Adipocyte (in vitro differentiated cells): ENCODE measurements around the gene DACH1.

ENCODE experiments used
- DNase-seq: peaks from one replicate; pipeline ENCODE4 v3.0.0-alpha.2; 2015; ENCODE audit warnings: low read depth
- H3K27me3 ChIP-seq: replicated peaks from 2 replicates; pipeline ENCODE4 v1.7.0; 2013; ENCODE audit warnings: mild to moderate bottlenecking, low read length, moderate library complexity; ENCODE audit not compliant: control insufficient read depth, insufficient read depth
- H3K36me3 ChIP-seq: 2 replicates; pipeline ENCODE4 v1.7.0; 2013; ENCODE audit warnings: low read length, mild to moderate bottlenecking, moderate library complexity; ENCODE audit not compliant: control insufficient read depth, insufficient read depth, severe bottlenecking
- H3K4me1 ChIP-seq: 2 replicates; pipeline ENCODE4 v1.7.0; 2013; ENCODE audit warnings: mild to moderate bottlenecking, low read length, moderate library complexity; ENCODE audit not compliant: control insufficient read depth, insufficient read depth
- H3K4me3 ChIP-seq: 2 replicates; pipeline ENCODE4 v1.7.0; 2013; ENCODE audit warnings: mild to moderate bottlenecking, low read length, moderate library complexity
- H3K9ac ChIP-seq: 2 replicates; pipeline ENCODE4 v1.7.0; 2013; ENCODE audit warnings: mild to moderate bottlenecking, low read length, moderate library complexity
- H3K9me3 ChIP-seq: 2 replicates; pipeline ENCODE4 v1.7.0; 2013; ENCODE audit warnings: mild to moderate bottlenecking, low read length, moderate library complexity; ENCODE audit not compliant: control insufficient read depth

DACH1 gene

DNA sequence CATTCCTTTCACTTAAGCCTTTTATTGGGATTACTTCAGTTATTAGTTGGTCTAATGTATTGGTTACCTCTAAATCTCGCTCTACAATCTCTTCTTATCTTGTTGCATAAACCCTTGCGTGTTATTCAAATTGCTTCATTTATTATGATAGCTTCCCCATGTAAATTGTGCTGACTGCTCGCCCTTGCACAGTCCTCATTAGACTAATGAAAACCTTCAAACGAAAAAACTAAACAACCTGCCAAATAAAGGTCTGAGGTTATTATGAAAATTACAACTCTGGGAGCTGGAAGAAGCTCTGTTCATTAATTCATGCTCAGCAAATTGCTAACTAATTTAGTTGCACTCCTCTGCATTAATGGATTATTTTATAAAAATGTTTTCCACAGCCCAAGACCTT, 320.1 kb downstream of the DACH1 start:
- Histone ChIP-seq H3K27me3 (no peaks in the 10 kb centered on the region), H3K9me3 (no peaks in the 10 kb centered on the region)

DNA sequence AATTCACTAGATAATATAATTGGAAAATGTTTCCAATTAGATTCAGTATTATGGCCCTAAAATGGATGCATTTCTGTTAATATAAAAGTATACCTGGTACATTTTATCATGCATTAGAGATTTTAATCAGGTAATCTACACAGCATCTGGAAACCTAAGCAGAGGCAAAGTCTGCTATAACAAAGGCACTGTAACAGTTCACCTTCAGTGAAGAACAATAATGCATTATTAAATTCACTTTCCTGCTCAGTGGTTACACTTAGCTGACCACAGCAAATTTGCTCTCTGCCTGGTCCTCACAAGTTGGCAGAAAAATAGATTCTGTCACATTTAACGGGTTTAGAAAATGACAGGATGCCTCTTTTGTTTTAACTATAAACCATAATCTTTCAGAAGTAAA, 326.9 kb downstream of the DACH1 start:
- no peak for DNase-seq
- Histone ChIP-seq H3K27me3 (no peaks in the 10 kb centered on the region), H3K4me3 (no peak overlapping the region), H3K36me3 (no peaks in the 10 kb centered on the region), H3K9ac (no peak overlapping the region), H3K9me3 (no peaks in the 10 kb centered on the region), H3K4me1 (no peaks in the 10 kb centered on the region)

More for the DNA sequence above, 320.1 kb downstream of the DACH1 start:
- Histone ChIP-seq H3K9ac (no peak overlapping the region), H3K4me3 (no peak overlapping the region), H3K36me3 (no peaks in the 10 kb centered on the region), H3K4me1 (no peaks in the 10 kb centered on the region)
- DNase-seq, result no peak

DNA sequence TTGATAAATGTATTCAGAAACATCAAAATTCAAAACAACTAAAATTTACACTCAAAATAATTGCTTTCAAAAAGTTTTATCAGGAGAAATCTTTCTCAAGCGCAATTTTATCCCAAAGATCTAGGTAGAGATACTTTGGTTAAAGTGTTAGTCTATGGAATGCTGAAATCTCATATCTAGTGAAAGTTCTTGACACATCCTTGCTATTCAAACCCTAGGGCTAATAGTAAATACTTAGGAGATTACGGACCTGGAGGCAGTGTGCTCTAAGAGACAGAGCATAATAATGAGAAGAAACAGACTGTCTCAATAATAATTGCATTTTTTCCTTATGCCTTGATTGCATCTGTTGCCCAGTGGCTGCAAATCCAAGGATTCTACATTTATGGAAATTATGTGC, 330.8 kb downstream of the DACH1 start:
- Histone ChIP-seq H3K36me3 (no peaks in the 10 kb centered on the region), H3K4me3 (no peak overlapping the region), H3K9me3 (no peaks in the 10 kb centered on the region), H3K27me3 (no peaks in the 10 kb centered on the region), H3K9ac (no peak overlapping the region), H3K4me1 (no peaks in the 10 kb centered on the region)
- DNase-seq, result no peak

DNA sequence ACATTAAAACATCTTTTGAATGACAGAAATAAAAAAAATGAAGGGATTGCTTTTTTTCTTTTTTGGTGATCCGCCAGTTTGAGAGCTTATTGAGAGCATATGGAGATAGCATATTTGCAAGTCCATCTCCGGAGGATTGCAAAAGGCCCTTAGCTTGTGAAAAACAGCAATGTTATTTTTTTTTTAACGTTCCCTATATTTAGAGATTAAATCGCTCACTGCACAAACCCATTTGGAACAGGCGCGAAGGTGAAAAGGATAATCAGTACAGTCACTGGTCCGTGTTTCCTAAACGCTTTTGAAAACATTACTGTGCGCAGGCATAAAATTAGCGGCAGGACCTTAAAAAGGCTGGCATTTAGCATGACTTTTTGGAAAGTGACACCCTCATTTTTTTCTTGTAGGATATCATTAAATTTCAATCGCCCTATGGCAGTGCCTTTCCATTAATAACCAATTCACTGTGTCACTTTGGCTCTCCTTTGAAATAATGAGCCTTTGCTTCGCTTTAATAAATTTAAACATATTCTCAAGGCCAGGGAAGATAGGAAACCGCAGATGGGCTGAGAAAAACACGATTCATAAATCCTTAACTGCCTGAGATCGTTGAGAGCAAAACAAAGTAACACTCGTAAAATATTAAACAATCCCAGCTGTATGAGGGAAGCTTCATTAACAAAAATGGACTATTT, 342.2 kb downstream of the DACH1 start:
- Histone ChIP-seq H3K27me3 (no peaks in the 10 kb centered on the region), H3K36me3 (no peaks in the 10 kb centered on the region), H3K9ac (no peak overlapping the region), H3K4me3 (peak overlapping the region; percentile 33), H3K9me3 (no peaks in the 10 kb centered on the region), H3K4me1 (no peaks in the 10 kb centered on the region)
- no peak for DNase-seq

DNA sequence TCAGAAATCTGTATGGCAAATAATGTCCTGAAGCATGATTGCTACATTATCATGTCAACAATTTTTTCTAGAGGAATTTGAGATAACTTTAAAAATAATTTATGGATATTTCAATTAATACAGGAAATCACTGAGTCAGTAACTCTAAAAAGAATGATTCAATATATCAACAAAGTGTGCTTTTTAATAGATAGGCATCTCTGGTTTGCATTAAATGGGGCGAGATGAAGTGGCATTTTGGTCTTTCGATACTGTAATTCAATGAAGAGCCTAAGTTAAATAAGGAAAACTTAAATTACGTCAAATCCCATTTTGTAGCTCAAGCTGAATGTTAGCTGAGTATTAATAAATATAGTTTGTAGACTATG, 342.8 kb downstream of the DACH1 start:
- Histone ChIP-seq H3K4me1 (no peaks in the 10 kb centered on the region), H3K9ac (no peak overlapping the region), H3K4me3 (no peak overlapping the region), H3K36me3 (no peaks in the 10 kb centered on the region), H3K9me3 (no peaks in the 10 kb centered on the region), H3K27me3 (no peaks in the 10 kb centered on the region)
- no peak for DNase-seq

DNA sequence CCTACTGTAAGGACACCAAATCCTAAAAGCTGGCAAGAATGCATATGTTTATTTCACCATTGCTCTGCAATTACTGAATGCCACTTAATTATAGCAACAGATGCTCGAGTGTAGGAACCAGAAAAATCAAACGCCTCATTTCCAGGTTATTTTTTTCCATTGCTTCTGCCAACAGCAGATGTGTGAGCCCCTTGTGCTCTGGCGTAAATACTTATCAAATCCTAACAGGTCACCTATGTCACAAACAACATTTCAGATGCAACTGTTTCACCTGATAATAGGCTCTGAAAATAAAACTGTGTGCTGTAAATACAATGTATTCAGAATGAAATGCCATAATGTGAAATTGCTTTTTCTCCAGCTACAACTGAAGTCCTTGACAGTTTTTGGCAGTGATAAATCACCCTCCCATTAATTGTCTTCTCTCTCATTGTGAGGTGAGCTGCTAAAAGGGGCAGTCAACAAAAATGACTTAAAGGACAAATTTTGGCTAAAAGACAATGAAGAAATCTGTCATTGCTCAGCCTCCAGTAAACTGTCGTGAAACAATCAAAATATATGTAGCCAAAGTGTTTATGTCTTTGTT, 344.0 kb downstream of the DACH1 start:
- Histone ChIP-seq H3K36me3 (no peaks in the 10 kb centered on the region), H3K27me3 (no peaks in the 10 kb centered on the region), H3K4me3 (no peak overlapping the region), H3K4me1 (no peaks in the 10 kb centered on the region), H3K9me3 (no peaks in the 10 kb centered on the region), H3K9ac (no peak overlapping the region)
- DNase-seq, result no peak

DNA sequence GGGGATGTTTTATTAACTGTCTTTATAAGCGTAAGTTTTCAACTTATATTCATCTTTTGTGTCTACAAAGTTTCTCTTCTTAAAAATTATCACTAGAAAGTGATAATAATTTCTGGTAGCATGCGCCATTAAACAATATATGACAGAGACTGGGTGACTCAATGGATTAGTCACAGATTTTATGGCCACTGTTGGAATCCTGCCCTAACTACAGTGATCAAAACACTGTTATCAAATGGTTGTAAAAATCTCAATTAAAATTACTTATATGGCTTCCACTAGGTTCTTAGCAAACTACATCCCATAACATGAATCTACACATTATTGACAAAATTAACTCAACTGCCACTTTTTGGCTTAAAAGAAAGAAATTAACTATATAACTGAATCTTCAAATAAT, 350.0 kb downstream of the DACH1 start:
- no peak overlapping the region for H3K4me3 ChIP-seq
- H3K27me3 ChIP-seq, result no peaks in the 10 kb centered on the region
- no peaks in the 10 kb centered on the region for H3K4me1 ChIP-seq
- no peak overlapping the region for H3K9ac ChIP-seq
- H3K9me3 ChIP-seq, result no peaks in the 10 kb centered on the region
- no peaks in the 10 kb centered on the region for H3K36me3 ChIP-seq
- DNase-seq, result no peak

DNA sequence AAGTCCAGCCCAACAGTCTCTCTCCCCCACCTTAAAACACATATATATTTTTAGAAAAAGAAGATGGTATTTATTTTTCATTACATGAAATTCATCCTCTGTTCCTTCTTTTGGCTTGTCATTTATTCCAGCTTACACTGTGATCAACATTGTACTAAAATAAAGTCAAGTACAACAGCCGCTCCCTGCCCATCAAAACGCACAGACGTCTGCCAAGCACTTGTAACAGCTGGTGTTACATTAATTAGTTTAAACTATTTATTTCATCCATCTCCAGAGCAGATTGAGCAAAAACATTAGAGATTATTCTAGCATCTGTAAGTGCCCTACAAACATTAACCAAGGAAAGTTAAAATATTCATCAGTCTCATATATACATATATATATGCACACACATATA, 350.5 kb downstream of the DACH1 start:
- Histone ChIP-seq H3K36me3 (no peaks in the 10 kb centered on the region), H3K4me1 (no peaks in the 10 kb centered on the region), H3K4me3 (no peak overlapping the region), H3K9me3 (no peaks in the 10 kb centered on the region), H3K9ac (no peak overlapping the region), H3K27me3 (no peaks in the 10 kb centered on the region)
- DNase-seq, result no peak

DNA sequence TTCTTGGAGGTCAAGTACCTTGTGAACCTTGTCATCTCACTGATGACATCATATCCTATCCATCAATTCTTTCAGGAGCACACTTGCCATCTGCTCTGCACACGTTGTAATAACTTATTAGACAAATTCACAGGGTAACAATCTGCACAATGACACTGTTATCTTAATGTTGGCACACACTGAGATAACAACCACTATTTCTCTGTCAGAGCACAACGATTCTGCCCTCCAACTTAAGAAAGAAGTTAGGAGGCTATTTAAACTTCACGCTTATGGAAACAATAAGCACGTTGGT, 351.3 kb downstream of the DACH1 start:
- Histone ChIP-seq H3K36me3 (no peaks in the 10 kb centered on the region), H3K4me3 (no peak overlapping the region), H3K9ac (no peak overlapping the region), H3K4me1 (no peaks in the 10 kb centered on the region), H3K27me3 (no peaks in the 10 kb centered on the region), H3K9me3 (no peaks in the 10 kb centered on the region)
- DNase-seq, result no peak

DNA sequence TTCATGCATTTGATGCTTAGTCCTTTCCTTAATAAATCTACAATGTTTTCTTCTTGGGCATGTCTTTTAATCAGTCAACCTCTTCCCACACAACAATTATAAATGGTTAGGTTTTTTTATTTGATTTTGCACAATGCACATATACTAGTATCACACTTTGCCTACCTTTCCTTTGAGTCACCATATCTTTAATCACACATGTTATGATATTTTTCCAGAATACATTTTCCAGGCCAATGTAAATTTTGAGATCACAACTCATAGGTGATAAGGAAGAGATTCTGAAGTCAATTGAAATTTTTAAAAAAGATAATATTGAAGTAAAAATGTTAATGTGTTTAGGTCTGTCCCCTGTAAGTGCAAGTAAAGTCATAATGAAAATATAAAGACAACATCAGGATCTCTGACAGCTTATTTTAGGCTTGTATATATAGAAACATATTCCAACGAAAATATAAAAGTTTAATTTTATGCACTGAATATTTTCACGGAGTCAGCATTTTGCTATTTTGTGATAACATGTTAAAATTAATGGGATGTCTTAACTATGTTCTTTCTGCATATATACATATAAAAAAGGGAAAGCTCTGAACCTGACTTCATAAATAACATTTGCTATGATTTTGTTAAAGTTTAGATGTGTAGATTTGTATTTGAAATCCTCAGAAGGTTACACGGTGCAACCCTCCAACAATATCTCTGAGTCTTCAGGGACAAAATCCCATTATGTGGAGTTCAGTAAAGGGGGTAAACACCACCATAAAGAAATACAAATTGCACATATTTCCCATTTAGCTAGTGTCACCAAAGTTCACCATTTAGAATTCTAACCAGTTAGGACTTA, 351.9 kb downstream of the DACH1 start:
- Histone ChIP-seq H3K9ac (no peak overlapping the region), H3K27me3 (no peaks in the 10 kb centered on the region), H3K4me1 (no peaks in the 10 kb centered on the region), H3K4me3 (no peak overlapping the region), H3K36me3 (no peaks in the 10 kb centered on the region), H3K9me3 (no peaks in the 10 kb centered on the region)
- DNase-seq, result no peak

DNA sequence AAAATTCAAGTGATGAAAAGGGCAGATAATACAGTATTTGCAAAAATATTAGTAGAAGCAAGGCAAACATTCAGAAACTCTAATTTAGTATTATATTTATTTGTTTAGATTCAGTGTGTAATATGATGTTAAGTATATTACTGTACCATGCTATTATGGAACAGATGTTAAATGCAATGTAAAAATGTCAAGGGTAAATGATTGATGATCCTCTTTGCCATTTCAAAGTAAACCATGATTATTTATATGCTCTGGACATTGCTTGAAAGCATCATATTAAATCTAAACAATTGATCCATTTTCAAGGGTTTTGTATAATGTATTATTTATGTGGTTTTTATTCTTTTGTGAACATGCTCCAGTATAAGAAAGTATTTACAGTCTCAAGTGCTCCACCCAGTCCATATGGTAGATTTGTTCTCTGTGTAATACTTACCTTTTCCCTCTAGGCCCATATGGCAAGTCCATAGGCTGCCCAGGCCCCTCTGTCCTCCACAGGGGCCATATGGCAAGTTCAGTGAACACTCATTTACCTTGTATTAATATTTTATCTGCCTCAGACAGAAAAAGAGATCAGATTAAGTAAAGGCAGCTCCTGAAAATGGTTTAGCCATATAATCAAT, 353.5 kb downstream of the DACH1 start:
- no peak for DNase-seq
- no peaks in the 10 kb centered on the region for H3K36me3 ChIP-seq
- H3K27me3 ChIP-seq, result no peaks in the 10 kb centered on the region
- no peaks in the 10 kb centered on the region for H3K9me3 ChIP-seq
- H3K4me3 ChIP-seq, result no peak overlapping the region
- H3K9ac ChIP-seq, result no peak overlapping the region
- no peaks in the 10 kb centered on the region for H3K4me1 ChIP-seq
